GM13976 (cell line): ENCODE results near the gene NUFIP1.

Experiments used
- DNase-seq: peaks from one replicate; pipeline ENCODE4 v3.0.0; 2012; ENCODE audit warnings: low spot score
- CTCF ChIP-seq: IDR thresholded peaks from 2 replicates; pipeline ENCODE4 v1.5.1; 2012; ENCODE audit warnings: borderline replicate concordance, mild to moderate bottlenecking; ENCODE audit not compliant: insufficient read depth; ENCODE audit errors: extremely low read depth, missing control alignments, control extremely low read depth
- in situ Hi-C: fragments of 300-500 bp; cut with MboI; formaldehyde crosslinking; loops from one replicate; pipeline ENCODE4 v1.12.0; 2022; ENCODE audit warnings: low sequenced_read_pairs, mixed read lengths, inconsistent platforms; ENCODE audit not compliant: unreplicated experiment

NUFIP1 gene

GRCh38 chr13:44969551-44970484 lies 19.5 kb downstream of the NUFIP1 start:
- in situ Hi-C loops = loop anchor here (10.0 kb wide), 1 partner anchor 485 kb away; no protein-coding TSS in a partner anchor
- peak; percentile 58 for TF ChIP-seq CTCF
- peak; percentile 32 for DNase-seq

GRCh38 chr13:44968434-44968815 lies 20.8 kb downstream of the NUFIP1 start:
- no peak for TF ChIP-seq CTCF
- in situ Hi-C loops = loop anchor here (10.0 kb wide), 1 partner anchor 484 kb away; no protein-coding TSS in a partner anchor
- no peak for DNase-seq

- in situ Hi-C loops = loop anchor here (10.0 kb wide), 1 partner anchor 483 kb away; no protein-coding TSS in a partner anchor
These were observed 21.4 kb downstream of the NUFIP1 start for GRCh38 chr13:44967704-44968433.

GRCh38 chr13:44961997-44962396 lies 27.3 kb downstream of the NUFIP1 start:
- in situ Hi-C loops = loop anchor here (10.0 kb wide), 1 partner anchor 477 kb away; no protein-coding TSS in a partner anchor
- TF ChIP-seq CTCF = no peak
- DNase-seq = no peak

More at GRCh38 chr13:44967704-44968433, 21.4 kb downstream of the NUFIP1 start:
- TF ChIP-seq CTCF = no peak
- no peak for DNase-seq

- no peak for DNase-seq
- TF ChIP-seq CTCF = no peak
- in situ Hi-C loops = no loop called here
These were observed 33.9 kb downstream of the NUFIP1 start for GRCh38 chr13:44955406-44955805.

- in situ Hi-C loops = no loop called here
- TF ChIP-seq CTCF = no peak
- DNase-seq = no peak
These were observed 35.0 kb downstream of the NUFIP1 start for GRCh38 chr13:44954224-44954623.
